ENCODE results near the gene CYP4Z1. TPM values are rescaled to one million over a fixed set of nuclear protein-coding genes. Genes with fewer than 3 reads are reported as not detected.
"Not testable (repeated sequence)": the region's sequence is repeated elsewhere in the genome, so short reads cannot be mapped to it uniquely, and the experiment has no call there.

The CYP4Z1 gene
- total RNA-seq, 2 donors from 2014 or later = 0.20 to 0.31 TPM

DNA sequence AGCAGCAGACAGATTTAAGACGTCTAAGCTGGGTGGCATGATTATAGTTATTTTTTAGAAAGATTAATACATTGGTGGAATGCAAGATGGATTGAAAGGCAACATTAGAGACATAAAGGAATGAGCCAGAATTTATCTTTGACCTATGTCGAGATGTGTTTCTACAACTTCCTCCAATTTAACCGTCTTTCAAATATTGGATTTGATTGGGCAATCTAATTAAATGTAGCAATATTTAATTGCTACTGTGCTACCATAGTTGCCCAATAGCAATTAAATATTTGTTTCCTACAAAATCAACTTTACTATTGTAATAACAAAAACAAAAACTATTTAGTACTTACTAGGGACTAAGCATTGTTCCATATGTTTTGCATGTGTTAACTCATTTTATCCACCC lies 39.8 kb downstream of the CYP4Z1 start:
- DNase-seq = no peak

DNA sequence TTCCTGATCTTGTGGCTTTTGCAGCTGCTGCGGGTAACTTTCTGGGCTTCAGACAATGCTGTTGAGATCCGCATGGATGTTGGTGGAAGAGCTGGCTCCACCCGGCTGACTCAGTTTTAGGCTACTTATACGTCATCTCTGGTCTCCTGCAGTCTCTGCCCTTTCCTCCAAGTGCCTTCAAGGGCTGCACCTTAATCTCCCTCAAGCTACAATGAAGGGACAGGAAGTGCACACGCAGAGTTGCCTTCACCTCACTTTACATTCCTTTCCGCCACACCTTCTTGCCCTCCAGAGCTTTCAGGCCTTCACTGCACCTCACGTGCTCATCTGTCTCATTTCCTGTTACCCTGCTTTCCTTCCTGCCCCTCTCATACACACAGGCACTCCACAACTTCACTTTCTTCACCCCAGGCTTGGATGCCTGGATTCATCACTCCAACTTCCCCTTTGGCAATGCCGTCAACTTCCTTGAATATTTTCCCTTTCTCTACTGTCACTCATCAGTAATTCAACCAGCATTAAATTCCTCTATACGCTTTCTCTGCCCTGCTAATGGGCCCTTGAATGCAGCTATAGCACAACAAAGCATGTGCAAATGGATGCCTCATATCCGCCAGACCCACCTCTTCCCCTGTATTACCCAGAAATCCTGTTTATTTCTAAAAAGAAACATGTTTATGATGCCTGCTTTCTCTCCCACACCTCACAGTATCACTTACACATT lies 41.0 kb downstream of the CYP4Z1 start:
- not testable (repeated sequence) for H3K36me3 Mint-ChIP-seq (ENCODE audit: low read depth); H3K4me3 ChIP-seq (ENCODE audit: low read length); H3K27me3 ChIP-seq (ENCODE audit: control insufficient read depth, insufficient read depth, low read length, poor library complexity, severe bottlenecking); H3K4me3 Mint-ChIP-seq; H3K4me1 Mint-ChIP-seq; H3K27ac ChIP-seq (ENCODE audit: low read depth, low read length); H3K4me1 ChIP-seq (ENCODE audit: control insufficient read depth, insufficient read depth, low read length); H3K27me3 Mint-ChIP-seq (ENCODE audit: insufficient read depth); H3K36me3 ChIP-seq (ENCODE audit: control insufficient read depth, insufficient read depth, low read length); H3K9me3 Mint-ChIP-seq; H3K27ac Mint-ChIP-seq; H3K9me3 ChIP-seq (ENCODE audit: control insufficient read depth, low read length); H3K9ac ChIP-seq (ENCODE audit: extremely low read depth, low read length, poor library complexity, severe bottlenecking)
- 52% methylated on average over 7 of the region's 10 CpGs; no CpG with 5 or more reads in 1 of the 2 experiments for WGBS, 2 experiments (ENCODE audit: insufficient coverage in 1 of 2, insufficient read length in 1 of 2)
- peak; percentile 68 for DNase-seq

More for the DNA sequence above, 39.8 kb downstream of the CYP4Z1 start:
- no peak overlapping the region for H3K4me3 ChIP-seq (ENCODE audit: low read length)
- Mint-ChIP-seq H3K27me3 (ENCODE audit: insufficient read depth) (peaks cover 2% of the 10 kb centered on the region), H3K36me3 (ENCODE audit: low read depth) (no peaks in the 10 kb centered on the region), H3K9me3 (peaks cover 1% of the 10 kb centered on the region), H3K4me1 (no peaks in the 10 kb centered on the region), H3K27ac (no peak overlapping the region), H3K4me3 (no peak overlapping the region)
- no peaks in the 10 kb centered on the region for H3K27me3 ChIP-seq (ENCODE audit: control insufficient read depth, insufficient read depth, low read length, poor library complexity, severe bottlenecking)
- 92 to 100% methylated on average over 2 to 3 of the region's 3 CpGs for WGBS, 2 experiments (ENCODE audit: insufficient coverage in 1 of 2, insufficient read length in 1 of 2)
- H3K36me3 ChIP-seq (ENCODE audit: control insufficient read depth, insufficient read depth, low read length) = no peaks in the 10 kb centered on the region
- H3K4me1 ChIP-seq (ENCODE audit: control insufficient read depth, insufficient read depth, low read length) = no peaks in the 10 kb centered on the region
- peaks cover 6% of the 10 kb centered on the region for H3K9me3 ChIP-seq (ENCODE audit: control insufficient read depth, low read length)
- H3K27ac ChIP-seq (ENCODE audit: low read depth, low read length) = no peak overlapping the region
- TF ChIP-seq, protein P1, sequence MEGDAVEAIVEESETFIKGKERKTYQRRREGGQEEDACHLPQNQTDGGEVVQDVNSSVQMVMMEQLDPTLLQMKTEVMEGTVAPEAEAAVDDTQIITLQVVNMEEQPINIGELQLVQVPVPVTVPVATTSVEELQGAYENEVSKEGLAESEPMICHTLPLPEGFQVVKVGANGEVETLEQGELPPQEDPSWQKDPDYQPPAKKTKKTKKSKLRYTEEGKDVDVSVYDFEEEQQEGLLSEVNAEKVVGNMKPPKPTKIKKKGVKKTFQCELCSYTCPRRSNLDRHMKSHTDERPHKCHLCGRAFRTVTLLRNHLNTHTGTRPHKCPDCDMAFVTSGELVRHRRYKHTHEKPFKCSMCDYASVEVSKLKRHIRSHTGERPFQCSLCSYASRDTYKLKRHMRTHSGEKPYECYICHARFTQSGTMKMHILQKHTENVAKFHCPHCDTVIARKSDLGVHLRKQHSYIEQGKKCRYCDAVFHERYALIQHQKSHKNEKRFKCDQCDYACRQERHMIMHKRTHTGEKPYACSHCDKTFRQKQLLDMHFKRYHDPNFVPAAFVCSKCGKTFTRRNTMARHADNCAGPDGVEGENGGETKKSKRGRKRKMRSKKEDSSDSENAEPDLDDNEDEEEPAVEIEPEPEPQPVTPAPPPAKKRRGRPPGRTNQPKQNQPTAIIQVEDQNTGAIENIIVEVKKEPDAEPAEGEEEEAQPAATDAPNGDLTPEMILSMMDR (conservative IDR thresholded peaks at IDR 0.05) = no peak
- H3K9ac ChIP-seq (ENCODE audit: extremely low read depth, low read length, poor library complexity, severe bottlenecking) = no peak overlapping the region

DNA sequence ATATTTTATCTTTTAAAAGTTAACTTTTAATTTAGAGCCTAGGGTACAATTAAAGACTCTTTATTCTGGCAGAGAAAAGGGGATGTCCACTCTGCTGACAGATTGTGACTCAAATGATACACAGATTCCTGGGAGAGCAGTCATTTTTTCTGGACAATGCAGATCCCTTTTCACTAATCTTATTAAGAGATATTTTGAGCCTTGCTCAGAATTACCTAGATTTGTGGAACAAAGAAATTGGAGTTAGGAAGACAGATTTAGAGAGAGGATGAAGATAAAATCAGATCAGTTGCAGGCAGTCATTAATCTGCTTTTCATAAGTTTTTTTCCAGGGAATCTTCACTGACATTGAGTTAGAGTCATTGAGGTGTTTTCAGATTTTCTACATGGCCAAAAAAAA lies 42.5 kb downstream of the CYP4Z1 start:
- H3K27ac Mint-ChIP-seq; H3K36me3 ChIP-seq (ENCODE audit: control insufficient read depth, insufficient read depth, low read length); DNase-seq; H3K9me3 ChIP-seq (ENCODE audit: control insufficient read depth, low read length); H3K4me1 ChIP-seq (ENCODE audit: control insufficient read depth, insufficient read depth, low read length); H3K9me3 Mint-ChIP-seq; H3K4me3 Mint-ChIP-seq; H3K4me3 ChIP-seq (ENCODE audit: low read length); H3K27ac ChIP-seq (ENCODE audit: low read depth, low read length); H3K27me3 Mint-ChIP-seq (ENCODE audit: insufficient read depth); H3K27me3 ChIP-seq (ENCODE audit: control insufficient read depth, insufficient read depth, low read length, poor library complexity, severe bottlenecking); H3K9ac ChIP-seq (ENCODE audit: extremely low read depth, low read length, poor library complexity, severe bottlenecking); H3K36me3 Mint-ChIP-seq (ENCODE audit: low read depth); H3K4me1 Mint-ChIP-seq: not testable (repeated sequence)

DNA sequence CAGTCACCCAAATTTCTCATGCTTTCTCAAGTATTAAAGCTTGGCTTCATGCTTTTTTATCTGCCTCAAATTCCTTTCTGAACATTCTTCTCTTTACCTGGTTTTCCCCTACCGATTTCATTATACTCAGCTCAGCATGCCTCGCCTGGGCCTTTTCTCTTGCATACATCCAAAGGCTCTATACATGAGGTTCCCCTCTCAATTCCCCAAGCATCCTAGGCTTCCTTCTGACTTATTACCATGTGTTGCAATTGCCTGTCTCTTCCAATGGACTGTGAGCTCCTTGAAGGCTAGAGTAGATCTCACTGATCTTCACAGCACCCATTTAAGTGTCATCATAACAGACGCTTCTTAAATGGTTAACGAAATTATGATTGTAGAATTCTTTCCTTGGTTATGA lies 46.1 kb downstream of the CYP4Z1 start:
- Histone ChIP-seq H3K9me3 (ENCODE audit: control insufficient read depth, low read length) (no peaks in the 10 kb centered on the region), H3K27me3 (ENCODE audit: control insufficient read depth, insufficient read depth, low read length, poor library complexity, severe bottlenecking) (no peaks in the 10 kb centered on the region), H3K4me1 (ENCODE audit: control insufficient read depth, insufficient read depth, low read length) (no peaks in the 10 kb centered on the region), H3K27ac (ENCODE audit: low read depth, low read length) (no peak overlapping the region), H3K9ac (ENCODE audit: extremely low read depth, low read length, poor library complexity, severe bottlenecking) (no peak overlapping the region), H3K36me3 (ENCODE audit: control insufficient read depth, insufficient read depth, low read length) (no peaks in the 10 kb centered on the region), H3K4me3 (ENCODE audit: low read length) (no peak overlapping the region)
- Mint-ChIP-seq H3K27me3 (ENCODE audit: insufficient read depth) (no peaks in the 10 kb centered on the region), H3K27ac (no peak overlapping the region), H3K4me1 (no peaks in the 10 kb centered on the region), H3K4me3 (no peak overlapping the region), H3K36me3 (ENCODE audit: low read depth) (no peaks in the 10 kb centered on the region), H3K9me3 (peaks cover 3% of the 10 kb centered on the region)
- 77 to 81% methylated on average over 2 to 3 of the region's 4 CpGs for WGBS, 2 experiments (ENCODE audit: insufficient coverage in 1 of 2, insufficient read length in 1 of 2)
- TF ChIP-seq, protein P1 (conservative IDR thresholded peaks at IDR 0.05) = no peak
- DNase-seq = no peak

DNA sequence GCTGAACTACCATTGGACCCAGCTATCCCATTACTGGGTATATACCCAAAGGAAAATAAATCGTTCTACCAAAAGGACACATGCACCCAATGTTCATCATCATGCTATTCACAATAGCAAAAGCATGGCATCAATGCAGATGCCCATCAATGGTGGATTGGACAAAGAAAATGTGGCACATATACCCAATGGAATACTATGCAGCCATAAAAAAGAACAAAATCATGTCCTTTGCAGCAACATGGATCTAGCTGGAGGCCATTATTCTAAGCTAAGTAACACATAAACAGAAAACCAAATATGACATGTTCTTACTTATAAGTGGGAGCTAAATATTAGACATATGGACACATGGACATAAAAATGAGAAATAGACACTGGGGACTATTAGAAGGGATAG lies 54.0 kb downstream of the CYP4Z1 start:
- H3K27ac ChIP-seq (ENCODE audit: low read depth, low read length); H3K9me3 ChIP-seq (ENCODE audit: control insufficient read depth, low read length); H3K4me3 Mint-ChIP-seq; H3K9ac ChIP-seq (ENCODE audit: extremely low read depth, low read length, poor library complexity, severe bottlenecking); H3K4me3 ChIP-seq (ENCODE audit: low read length); H3K27me3 ChIP-seq (ENCODE audit: control insufficient read depth, insufficient read depth, low read length, poor library complexity, severe bottlenecking); DNase-seq; H3K27me3 Mint-ChIP-seq (ENCODE audit: insufficient read depth); H3K36me3 Mint-ChIP-seq (ENCODE audit: low read depth); H3K4me1 ChIP-seq (ENCODE audit: control insufficient read depth, insufficient read depth, low read length); H3K27ac Mint-ChIP-seq; H3K4me1 Mint-ChIP-seq; H3K36me3 ChIP-seq (ENCODE audit: control insufficient read depth, insufficient read depth, low read length): not testable (repeated sequence)
- H3K9me3 Mint-ChIP-seq = peaks cover 11% of the 10 kb centered on the region
- 74% methylated on average over 1 of the region's 1 CpG; no CpG with 5 or more reads in 1 of the 2 experiments for WGBS, 2 experiments (ENCODE audit: insufficient coverage in 1 of 2, insufficient read length in 1 of 2)

DNA sequence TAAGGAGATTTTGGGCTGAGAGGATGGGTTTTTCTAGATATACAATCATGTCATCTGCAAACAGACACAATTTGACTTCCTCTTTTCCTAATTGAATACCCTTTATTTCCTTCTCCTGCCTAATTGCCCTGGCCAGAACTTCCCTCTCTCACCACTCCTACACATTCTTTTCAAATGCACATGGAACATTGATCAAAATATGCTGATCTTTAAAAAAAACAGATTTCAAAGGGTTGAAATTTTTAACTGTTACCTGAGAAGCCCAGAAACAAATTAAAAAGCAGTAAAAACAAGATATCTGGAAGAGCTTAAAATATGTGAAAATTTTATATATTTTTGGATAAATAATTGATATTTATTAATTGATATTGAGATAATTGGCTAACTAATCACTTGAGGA lies 57.8 kb downstream of the CYP4Z1 start:
- not testable (repeated sequence) for H3K27me3 Mint-ChIP-seq (ENCODE audit: insufficient read depth); DNase-seq; H3K9me3 ChIP-seq (ENCODE audit: control insufficient read depth, low read length); H3K27ac Mint-ChIP-seq; H3K4me1 ChIP-seq (ENCODE audit: control insufficient read depth, insufficient read depth, low read length); H3K4me3 Mint-ChIP-seq; H3K9ac ChIP-seq (ENCODE audit: extremely low read depth, low read length, poor library complexity, severe bottlenecking); H3K36me3 Mint-ChIP-seq (ENCODE audit: low read depth); H3K4me3 ChIP-seq (ENCODE audit: low read length); H3K27ac ChIP-seq (ENCODE audit: low read depth, low read length); H3K27me3 ChIP-seq (ENCODE audit: control insufficient read depth, insufficient read depth, low read length, poor library complexity, severe bottlenecking); H3K36me3 ChIP-seq (ENCODE audit: control insufficient read depth, insufficient read depth, low read length)
- H3K9me3 Mint-ChIP-seq = peaks cover 19% of the 10 kb centered on the region
- H3K4me1 Mint-ChIP-seq = peaks cover 14% of the 10 kb centered on the region

All from endodermal cell (in vitro differentiated cells).